GM12801 (cell line): ENCODE data around the gene USPL1.

Source experiments
- TF ChIP-seq, protein P1 (sequence below): IDR thresholded peaks from one replicate; pipeline ENCODE4 v1.5.1; 2011; ENCODE audit warnings: control low read depth; ENCODE audit not compliant: insufficient read length; ENCODE audit errors: extremely low read depth

Gene USPL1

DNA sequence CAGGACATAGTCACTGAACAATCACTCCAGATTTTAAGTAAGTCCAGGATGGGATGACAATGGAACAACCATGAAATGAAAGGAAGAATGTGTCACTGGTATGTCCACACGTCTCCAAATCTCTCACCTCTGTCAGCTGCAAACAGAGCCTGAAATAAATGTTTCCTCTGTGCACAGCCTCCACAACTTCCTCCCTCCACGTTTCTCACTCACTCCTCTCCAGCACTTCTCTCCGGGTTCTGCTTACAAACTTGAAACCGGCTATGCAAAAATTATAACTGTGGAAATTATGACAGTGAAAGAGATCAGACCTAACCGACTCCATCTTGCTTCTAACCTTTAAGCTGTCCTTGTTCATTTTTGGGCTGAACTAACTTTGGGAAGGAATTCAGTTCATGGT, 82.6 kb downstream of the USPL1 start:
- TF ChIP-seq, protein P1, sequence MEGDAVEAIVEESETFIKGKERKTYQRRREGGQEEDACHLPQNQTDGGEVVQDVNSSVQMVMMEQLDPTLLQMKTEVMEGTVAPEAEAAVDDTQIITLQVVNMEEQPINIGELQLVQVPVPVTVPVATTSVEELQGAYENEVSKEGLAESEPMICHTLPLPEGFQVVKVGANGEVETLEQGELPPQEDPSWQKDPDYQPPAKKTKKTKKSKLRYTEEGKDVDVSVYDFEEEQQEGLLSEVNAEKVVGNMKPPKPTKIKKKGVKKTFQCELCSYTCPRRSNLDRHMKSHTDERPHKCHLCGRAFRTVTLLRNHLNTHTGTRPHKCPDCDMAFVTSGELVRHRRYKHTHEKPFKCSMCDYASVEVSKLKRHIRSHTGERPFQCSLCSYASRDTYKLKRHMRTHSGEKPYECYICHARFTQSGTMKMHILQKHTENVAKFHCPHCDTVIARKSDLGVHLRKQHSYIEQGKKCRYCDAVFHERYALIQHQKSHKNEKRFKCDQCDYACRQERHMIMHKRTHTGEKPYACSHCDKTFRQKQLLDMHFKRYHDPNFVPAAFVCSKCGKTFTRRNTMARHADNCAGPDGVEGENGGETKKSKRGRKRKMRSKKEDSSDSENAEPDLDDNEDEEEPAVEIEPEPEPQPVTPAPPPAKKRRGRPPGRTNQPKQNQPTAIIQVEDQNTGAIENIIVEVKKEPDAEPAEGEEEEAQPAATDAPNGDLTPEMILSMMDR: no peak

DNA sequence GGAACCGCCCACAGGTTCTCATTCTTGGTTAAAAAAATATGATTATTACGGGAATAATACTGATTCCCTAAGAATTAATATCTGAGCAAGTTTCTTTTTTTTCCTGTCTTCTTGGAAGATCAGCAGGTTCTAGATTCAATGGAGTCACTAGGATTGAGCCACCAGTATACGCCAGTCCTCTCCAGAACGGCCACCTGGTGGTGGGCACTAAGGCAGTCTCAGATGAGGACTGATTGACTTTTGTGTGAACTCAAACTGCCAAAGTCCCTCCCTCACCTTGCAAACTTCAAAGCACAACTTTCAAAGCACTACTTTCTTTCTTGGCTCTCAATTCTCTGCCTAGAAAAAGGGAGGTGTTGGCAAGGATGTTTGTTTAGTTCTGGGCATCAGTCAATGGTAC, 84.3 kb downstream of the USPL1 start:
- TF ChIP-seq, protein P1: no peak

DNA sequence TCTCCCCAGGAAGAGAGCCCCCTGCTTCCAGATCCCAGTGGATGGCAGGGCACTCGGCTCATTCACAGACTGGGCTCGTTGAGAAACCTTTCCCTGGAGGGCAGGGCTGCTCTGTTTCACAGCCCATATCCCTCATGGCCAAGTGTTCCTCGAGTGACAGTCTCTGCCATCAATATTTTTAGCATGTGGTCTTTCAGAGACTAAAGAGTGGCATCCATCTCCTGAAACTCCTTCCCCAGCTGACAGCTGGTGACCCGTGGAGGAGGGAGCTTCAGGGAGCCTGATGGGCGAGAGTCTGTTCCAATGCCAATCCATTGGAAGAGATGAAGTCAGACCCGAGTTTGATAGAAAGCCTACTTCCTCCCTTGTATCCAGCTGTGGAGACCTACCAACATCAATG, 86.9 kb downstream of the USPL1 start:
- TF ChIP-seq, protein P1: no peak

DNA sequence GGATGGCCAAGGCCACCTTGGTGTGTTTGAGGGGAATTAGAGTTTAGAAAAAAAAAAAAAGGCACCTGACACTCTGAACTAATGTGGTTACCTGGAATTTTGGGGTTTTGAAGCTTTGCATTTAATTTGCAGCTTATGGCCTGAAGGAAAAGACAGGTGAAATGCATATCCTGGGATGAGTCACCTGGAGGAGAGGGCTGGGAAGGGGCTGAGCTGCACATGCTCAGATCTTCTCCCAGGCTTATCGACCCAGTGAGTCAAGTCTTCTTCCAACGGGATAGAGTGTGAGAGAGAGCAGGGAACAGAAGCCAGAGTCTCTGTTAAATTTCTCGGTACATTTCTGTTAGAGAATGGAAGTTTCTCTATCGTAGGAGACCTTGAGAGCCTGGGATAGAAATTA, 88.0 kb downstream of the USPL1 start:
- TF ChIP-seq, protein P1: no peak

DNA sequence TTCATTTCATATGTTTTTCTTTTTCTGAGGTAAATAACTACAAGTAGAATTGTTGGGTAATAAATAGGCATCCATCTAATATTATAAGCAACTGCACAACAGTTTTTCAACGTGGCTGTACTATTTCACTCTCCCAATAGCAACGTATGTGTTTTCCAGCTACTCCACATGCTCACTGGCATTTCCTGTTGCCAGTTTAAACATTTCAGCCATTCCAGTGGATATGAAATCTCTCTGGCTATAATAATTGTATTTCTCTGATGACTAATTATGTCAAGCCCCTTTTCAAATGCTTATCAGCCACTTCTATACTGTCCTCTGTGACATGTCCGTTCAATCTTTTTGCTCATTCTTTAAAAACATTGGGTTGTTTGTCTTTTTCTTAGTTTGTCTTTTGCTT, 90.8 kb downstream of the USPL1 start:
- TF ChIP-seq, protein P1: no peak
